ENCODE data around the gene CAMTA1. TPM values are rescaled to one million over a fixed set of nuclear protein-coding genes. Genes with fewer than 3 reads are reported as not detected.
A peak's percentile ranks its signal among the peaks of the same experiment; 100 is the strongest.

The CAMTA1 gene
- total RNA-seq, 2 donors from 2014 or later = 76.6 to 85.8 TPM

GRCh38 chr1:7538849-7539768 lies 753.9 kb downstream of the CAMTA1 start:
- intact Hi-C loops (cut with DNase I, micrococcal nuclease) = no loop called here
- DNase-seq (peak in 1 of 2 donors; percentile 4), ATAC-seq (no peak)

- DNase-seq (peak; percentile 28 to 62), ATAC-seq (peak; percentile 64)
- intact Hi-C loops (cut with DNase I, micrococcal nuclease) = no loop called here
These were observed 754.5 kb downstream of the CAMTA1 start for GRCh38 chr1:7539769-7540175.

DNA sequence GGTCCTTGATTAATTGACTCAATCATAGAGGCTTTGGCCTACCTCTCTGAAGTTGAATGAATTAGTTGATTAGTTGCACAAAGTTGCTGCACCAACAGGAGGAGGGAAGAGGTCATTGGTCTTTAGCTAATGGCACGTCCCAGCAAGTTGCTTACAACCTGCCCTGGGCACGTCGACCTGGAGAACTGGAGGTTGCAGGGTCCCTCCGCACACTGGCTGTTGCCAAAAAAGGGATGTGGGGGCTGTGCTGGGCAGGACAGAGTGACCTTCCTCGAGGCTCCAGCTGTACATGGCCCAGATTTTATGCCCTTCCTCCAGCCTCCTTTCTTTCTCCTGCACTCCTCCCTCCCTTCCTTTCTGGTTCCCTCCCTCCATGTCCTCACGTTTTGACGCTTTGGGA lies 755.6 kb downstream of the CAMTA1 start:
- no peak for ATAC-seq
- DNase-seq = peak in 1 of 2 donors; percentile 4
- intact Hi-C loops (cut with DNase I, micrococcal nuclease) = no loop called here

DNA sequence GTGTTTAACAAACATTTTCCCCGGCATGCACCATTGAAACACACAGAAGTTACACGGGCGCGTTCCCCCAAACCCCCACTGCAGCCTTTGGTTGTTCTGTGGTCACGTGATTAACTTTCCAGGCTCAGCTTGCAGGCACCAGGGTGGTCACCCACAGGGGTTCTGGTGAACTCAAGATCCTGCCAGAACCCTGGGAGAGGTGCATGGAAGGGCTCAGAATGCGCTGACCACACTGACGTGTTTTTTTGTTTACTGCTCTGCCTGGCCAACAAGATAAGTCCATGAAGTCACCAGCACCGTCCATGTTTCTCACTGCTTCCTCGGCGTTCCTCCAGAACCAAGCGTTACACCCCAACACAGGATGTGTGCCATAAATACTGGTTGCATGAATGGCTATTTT lies 756.4 kb downstream of the CAMTA1 start:
- ATAC-seq (no peak), DNase-seq (peak in 1 of 2 donors; percentile 7)
- intact Hi-C loops (cut with DNase I, micrococcal nuclease) = no loop called here

DNA sequence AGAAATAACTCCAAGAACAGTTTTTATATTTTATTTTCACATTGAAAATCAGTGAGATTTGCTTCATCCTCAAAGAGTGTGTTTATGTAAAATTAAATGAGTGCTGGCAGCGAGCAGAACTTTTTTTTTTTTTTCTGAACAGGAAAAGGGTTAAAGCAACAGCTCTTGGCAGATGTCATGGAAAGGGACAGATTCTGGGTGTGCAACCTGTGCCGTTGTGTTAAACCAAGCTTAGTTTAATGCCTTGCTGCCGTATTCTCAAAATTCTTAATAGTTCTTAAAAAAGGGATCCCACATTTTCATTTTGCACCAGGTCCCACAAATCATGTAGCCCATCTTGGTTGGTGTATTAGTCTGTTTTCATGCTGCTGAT lies 758.5 kb downstream of the CAMTA1 start:
- ATAC-seq (no peak), DNase-seq (no peak)
- intact Hi-C loops (cut with DNase I, micrococcal nuclease) = no loop called here

DNA sequence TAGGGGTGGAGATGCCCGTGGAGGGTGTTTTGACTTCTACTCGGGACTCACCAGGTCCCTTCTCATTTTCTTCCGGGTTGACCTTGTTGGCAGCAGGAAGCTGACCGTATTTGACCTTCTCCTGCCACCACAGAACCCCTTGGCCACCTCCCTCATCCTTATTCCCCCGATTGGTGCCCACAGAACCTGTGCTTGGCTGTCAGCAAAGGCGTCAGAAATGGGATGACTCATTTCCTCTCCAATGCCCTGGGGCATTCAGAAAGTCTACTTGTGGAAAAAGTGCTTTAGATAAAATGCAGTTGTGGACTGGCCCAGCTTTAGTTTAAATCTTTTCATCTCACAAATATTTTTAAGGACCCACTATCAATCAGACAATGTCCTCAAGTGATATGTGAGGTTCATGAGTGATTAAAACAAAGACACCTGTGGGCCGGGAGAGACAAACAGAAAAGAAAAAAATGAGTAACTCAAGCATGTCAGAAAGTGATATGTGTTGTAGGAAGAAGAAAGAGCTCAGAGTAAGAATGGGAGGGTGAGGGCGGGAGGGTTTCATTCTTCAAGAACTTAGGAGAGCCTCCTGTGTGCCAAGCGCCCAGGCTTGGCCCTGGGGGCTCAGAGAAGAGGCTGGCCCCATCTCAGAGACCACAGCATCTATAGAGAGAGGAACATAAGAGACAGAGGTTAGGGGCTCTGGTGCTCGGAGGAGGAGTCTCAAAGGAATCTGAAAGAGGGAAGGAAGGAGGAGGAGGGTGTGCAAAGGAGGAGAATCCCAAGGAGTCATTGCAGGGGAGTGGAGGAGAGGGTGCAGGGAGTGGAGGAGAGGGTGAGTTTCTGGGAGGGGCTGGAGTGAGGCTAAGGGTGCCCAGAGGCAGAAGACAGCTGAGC lies 764.3 kb downstream of the CAMTA1 start:
- ATAC-seq = no peak
- DNase-seq = no peak
- intact Hi-C loops (cut with DNase I, micrococcal nuclease) = no loop called here

DNA sequence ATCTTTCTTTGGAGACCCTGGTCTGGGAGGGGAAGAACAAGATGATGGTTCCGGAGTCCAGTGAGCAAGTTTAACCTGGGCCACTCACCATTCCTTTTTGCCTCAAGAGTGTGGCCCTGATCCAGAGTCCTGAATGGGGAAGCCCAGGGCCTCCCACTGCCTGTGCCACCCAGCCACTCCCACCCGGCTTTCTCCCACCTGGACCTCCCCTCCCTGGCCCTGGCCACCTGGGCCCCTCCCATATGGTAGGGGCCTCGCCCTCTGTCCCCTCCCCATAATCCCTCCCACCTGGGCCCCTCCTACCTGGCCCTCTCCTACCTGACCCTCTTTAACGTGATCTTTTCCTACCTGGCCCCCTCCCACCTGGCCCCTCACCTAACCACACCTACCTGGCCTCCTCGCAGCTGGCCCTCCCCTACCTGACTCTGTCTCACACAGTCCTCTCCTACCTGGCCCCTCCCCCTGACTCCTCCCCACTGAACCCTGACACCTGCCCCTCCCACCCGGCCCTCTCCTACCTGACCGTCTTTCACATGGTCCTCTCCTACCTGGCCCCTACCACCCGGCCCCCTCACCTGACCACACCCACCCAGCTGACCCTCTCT lies 765.1 kb downstream of the CAMTA1 start:
- peak; percentile 81 for ATAC-seq
- intact Hi-C loops (cut with DNase I, micrococcal nuclease) = no loop called here
- peak; percentile 53 to 59 for DNase-seq

DNA sequence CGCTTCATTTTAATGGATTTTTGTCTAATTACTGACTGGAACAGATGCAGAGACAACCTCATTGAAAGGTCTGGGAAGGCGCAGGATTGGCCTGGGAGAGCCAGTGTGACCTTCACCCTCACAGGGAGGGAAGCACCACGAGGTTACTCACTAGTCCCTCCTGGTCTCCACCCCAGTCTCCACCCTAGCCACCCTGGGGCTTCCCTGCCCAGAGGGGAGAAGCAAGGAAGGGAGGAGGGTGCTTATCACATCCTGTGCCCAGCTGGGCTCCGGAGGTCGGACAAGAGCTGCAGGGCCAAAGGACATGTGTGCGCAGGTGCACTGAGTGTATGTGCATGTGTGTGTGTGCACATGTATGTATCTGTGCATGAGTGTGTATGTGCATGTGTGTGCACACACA lies 765.7 kb downstream of the CAMTA1 start:
- ATAC-seq = peak; percentile 93
- intact Hi-C loops (cut with DNase I, micrococcal nuclease) = no loop called here
- peak; percentile 25 to 57 for DNase-seq

GRCh38 chr1:7551442-7551841 lies 766.2 kb downstream of the CAMTA1 start:
- DNase-seq (no peak), ATAC-seq (no peak)

GRCh38 chr1:7552402-7552801 lies 767.1 kb downstream of the CAMTA1 start:
- DNase-seq = no peak
- ATAC-seq = no peak
- intact Hi-C loops (cut with DNase I, micrococcal nuclease) = no loop called here

More at GRCh38 chr1:7551442-7551841, 766.2 kb downstream of the CAMTA1 start:
- intact Hi-C loops (cut with DNase I, micrococcal nuclease) = no loop called here

DNA sequence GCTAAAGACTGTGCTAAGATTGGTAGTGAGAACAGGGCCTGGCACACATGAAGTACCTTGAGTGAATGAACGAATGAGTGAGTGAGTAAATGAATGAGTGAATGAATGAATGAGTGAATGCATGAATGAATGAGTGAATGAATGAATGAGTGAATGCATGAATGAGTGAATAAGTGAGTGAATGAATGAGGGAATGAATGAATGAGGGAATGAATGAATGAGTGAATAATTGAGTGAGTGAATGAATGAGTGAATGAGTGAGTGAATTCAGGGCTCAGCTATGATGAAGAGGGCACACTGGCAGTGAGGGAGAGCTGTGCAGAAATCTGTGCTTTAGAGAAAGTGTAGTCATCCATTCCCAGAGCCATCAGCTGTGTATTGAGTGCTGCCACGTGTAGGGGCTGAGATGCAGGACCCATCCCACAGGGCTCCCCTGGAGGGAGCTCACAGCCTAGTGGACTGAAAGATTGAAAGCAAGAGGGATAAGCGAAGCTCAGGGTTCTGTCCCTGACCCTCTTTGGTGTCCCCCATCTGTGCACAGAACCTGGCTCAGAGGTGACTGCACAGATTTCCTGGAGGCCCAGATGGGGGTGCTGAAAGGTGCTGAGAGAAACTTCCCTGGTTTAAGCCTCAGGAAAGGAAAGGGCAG lies 767.9 kb downstream of the CAMTA1 start:
- DNase-seq = no peak
- ATAC-seq = no peak
- intact Hi-C loops (cut with DNase I, micrococcal nuclease) = no loop called here

DNA sequence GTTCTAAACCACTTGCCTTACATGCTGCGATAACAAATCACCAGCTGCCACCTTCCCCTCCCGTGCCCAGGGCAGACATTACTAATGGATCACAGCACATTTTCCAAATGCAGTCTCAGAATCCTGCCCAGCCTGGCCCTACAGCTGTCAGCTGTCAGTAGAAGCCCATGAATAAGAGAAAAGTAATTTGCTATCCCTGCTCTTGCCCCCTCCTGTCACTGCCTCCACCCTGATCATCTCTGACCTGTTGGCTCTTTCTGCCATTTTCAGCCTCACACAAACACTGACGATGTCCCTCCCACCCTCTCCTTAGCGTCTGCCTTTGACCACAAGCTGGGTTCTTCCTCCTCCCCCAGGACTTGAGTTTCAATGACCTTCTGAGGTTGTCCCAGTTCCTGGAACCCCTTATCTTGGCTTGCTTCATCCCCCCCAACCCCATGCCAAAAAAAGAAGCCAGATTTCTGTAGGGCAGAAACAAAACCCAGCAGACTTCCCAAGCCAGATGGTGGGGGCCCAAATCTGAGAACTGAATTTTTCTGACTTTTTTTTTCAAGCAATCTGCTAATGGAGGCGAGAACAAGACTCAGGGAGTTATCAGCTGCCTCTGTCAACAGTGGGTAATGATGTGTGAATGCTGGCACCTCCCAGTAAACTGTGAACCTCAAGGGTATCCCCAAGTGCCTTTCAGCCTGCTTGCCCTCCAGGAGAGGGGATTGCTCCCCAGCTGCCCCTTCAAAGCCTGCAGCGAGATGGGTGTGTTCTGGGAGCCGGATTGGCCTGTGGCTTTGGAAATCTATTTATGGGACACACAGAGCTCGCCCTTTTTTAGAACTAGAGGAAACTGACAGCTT lies 769.4 kb downstream of the CAMTA1 start:
- intact Hi-C loops (cut with DNase I, micrococcal nuclease) = no loop called here
- no peak for DNase-seq
- ATAC-seq = no peak

GRCh38 chr1:7555391-7556185 lies 770.3 kb downstream of the CAMTA1 start:
- DNase-seq (no peak), ATAC-seq (no peak)

GRCh38 chr1:7557301-7557891 lies 772.1 kb downstream of the CAMTA1 start:
- no peak for DNase-seq
- ATAC-seq = no peak
- intact Hi-C loops (cut with DNase I, micrococcal nuclease) = no loop called here

More at GRCh38 chr1:7555391-7556185, 770.3 kb downstream of the CAMTA1 start:
- intact Hi-C loops (cut with DNase I, micrococcal nuclease) = no loop called here

GRCh38 chr1:7558041-7558461 lies 772.8 kb downstream of the CAMTA1 start:
- ATAC-seq (no peak), DNase-seq (no peak)
- intact Hi-C loops (cut with DNase I, micrococcal nuclease) = no loop called here

DNA sequence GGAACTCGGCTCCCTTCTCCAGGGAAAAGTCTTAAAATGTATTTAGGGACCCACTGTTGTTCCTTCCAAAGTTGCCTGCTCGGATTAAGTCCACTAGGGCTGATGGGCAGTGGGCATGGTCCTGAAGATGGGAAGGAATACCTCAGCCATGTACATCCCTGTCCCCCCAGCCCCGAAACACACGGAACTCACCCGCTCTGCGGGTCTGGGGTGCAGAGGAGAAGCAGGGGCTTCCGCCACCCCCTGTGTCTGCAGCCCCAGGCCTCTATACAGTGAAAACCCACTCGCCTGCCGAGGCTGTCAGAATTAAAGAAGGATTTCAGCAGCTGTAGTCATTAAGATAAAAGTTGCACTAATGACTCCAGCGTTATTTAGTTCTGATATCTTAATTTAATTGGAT lies 773.2 kb downstream of the CAMTA1 start:
- DNase-seq = no peak
- intact Hi-C loops (cut with DNase I, micrococcal nuclease) = no loop called here
- no peak for ATAC-seq
